ENCODE data around the gene SPATC1L. TPM values are rescaled to one million over a fixed set of nuclear protein-coding genes. Genes with fewer than 3 reads are reported as not detected.

The SPATC1L gene
- total RNA-seq, 4 donors from 2014 or later, result 1.5 to 11.9 (median 3.0) TPM

DNA sequence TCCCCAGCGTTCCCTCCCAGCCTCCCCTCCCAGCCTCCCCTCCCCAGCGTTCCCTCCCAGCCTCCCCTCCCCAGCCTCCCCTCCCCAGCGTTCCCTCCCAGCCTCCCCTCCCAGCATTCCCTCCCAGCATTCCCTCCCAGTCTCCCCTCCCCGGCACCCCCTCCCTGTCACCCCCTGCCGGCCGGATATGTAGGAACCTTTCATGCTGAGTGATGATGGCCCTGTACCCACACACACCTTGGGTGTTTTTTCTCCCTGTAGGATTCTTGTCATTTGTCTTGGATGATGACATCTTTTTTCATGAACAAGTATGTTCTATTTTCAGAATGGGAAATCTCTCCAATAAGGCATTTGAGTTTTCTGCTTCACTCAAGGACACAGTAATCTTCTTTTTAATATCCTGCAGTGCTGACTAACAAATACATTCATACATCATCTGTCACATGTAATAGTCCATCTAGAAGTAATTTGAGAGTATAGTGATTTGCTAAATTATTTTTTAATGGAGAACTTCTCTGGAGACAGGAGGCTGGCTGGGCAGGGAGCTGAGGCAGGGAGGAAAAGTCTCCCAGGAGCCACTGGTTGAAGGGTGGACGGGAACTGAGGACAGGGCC is 48.4 kb downstream of the SPATC1L start:
- TF ChIP-seq, protein P1, sequence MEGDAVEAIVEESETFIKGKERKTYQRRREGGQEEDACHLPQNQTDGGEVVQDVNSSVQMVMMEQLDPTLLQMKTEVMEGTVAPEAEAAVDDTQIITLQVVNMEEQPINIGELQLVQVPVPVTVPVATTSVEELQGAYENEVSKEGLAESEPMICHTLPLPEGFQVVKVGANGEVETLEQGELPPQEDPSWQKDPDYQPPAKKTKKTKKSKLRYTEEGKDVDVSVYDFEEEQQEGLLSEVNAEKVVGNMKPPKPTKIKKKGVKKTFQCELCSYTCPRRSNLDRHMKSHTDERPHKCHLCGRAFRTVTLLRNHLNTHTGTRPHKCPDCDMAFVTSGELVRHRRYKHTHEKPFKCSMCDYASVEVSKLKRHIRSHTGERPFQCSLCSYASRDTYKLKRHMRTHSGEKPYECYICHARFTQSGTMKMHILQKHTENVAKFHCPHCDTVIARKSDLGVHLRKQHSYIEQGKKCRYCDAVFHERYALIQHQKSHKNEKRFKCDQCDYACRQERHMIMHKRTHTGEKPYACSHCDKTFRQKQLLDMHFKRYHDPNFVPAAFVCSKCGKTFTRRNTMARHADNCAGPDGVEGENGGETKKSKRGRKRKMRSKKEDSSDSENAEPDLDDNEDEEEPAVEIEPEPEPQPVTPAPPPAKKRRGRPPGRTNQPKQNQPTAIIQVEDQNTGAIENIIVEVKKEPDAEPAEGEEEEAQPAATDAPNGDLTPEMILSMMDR (IDR thresholded peaks at IDR 0.05 in 4 of 5, conservative IDR thresholded peaks at IDR 0.05 in 1 of 5), result no peak
- TF ChIP-seq POLR2A (IDR thresholded peaks at IDR 0.05), result no peak
- no peaks in the 10 kb centered on the region for H3K9me3 ChIP-seq
- H3K36me3 ChIP-seq, result no peaks in the 10 kb centered on the region
- no peaks in the 10 kb centered on the region for H3K27me3 ChIP-seq
- H3K4me1 ChIP-seq, result no peaks in the 10 kb centered on the region
- no peak overlapping the region for H3K4me3 ChIP-seq
- DNase-seq (no peak), ATAC-seq (no peak)
- no peak overlapping the region for H3K27ac ChIP-seq
- in situ Hi-C loops (cut with MboI; ENCODE audit: low sequenced_read_pairs in 4 of 4) (no loop called here), intact Hi-C loops (cut with DNase I; ENCODE audit: low total_unique reads) (no loop called here)

DNA sequence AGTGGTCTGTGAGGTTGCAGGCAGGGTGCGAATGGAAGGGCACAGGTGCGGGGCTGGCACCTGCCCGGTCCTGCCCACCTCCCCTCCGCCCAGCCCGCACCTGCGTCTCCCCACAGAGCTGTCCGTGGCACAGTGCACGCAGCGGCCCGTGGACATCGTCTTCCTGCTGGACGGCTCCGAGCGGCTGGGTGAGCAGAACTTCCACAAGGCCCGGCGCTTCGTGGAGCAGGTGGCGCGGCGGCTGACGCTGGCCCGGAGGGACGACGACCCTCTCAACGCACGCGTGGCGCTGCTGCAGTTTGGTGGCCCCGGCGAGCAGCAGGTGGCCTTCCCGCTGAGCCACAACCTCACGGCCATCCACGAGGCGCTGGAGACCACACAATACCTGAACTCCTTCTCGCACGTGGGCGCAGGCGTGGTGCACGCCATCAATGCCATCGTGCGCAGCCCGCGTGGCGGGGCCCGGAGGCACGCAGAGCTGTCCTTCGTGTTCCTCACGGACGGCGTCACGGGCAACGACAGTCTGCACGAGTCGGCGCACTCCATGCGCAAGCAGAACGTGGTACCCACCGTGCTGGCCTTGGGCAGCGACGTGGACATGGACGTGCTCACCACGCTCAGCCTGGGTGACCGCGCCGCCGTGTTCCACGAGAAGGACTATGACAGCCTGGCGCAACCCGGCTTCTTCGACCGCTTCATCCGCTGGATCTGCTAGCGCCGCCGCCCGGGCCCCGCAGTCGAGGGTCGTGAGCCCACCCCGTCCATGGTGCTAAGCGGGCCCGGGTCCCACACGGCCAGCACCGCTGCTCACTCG is 52.2 kb downstream of the SPATC1L start:
- DNase-seq, result no peak
- no peaks in the 10 kb centered on the region for H3K9me3 ChIP-seq

DNA sequence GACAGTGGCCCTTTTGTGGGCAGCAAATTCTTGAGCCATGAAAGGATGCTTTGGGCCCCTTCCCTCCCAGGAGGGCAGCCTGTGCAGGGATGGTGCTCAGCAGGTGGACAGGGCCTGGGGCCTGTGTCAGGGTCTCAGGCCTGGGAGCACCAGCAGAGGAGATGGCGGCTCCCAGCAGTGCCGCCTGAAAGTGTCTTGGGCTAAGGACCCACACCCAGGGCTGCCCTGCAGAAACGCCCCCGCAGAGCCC is 52.7 kb downstream of the SPATC1L start:
- Histone ChIP-seq H3K36me3 (no peaks in the 10 kb centered on the region), H3K4me3 (no peak overlapping the region), H3K4me1 (no peaks in the 10 kb centered on the region), H3K9me3 (no peaks in the 10 kb centered on the region), H3K27me3 (no peaks in the 10 kb centered on the region), H3K27ac (no peak overlapping the region)
- intact Hi-C loops (cut with DNase I; ENCODE audit: low total_unique reads), result no loop called here
- in situ Hi-C loops (cut with MboI; ENCODE audit: low sequenced_read_pairs in 4 of 4), result no loop called here
- ATAC-seq (no peak), DNase-seq (no peak)
- TF ChIP-seq, protein P1 (IDR thresholded peaks at IDR 0.05 in 4 of 5, conservative IDR thresholded peaks at IDR 0.05 in 1 of 5), result no peak
- TF ChIP-seq POLR2A (IDR thresholded peaks at IDR 0.05), result no peak

More for the DNA sequence above, 52.2 kb downstream of the SPATC1L start:
- Histone ChIP-seq H3K27me3 (no peaks in the 10 kb centered on the region), H3K27ac (no peak overlapping the region), H3K4me1 (no peaks in the 10 kb centered on the region), H3K4me3 (no peak overlapping the region), H3K36me3 (no peaks in the 10 kb centered on the region)
- intact Hi-C loops (cut with DNase I; ENCODE audit: low total_unique reads) (no loop called here), in situ Hi-C loops (cut with MboI; ENCODE audit: low sequenced_read_pairs in 4 of 4) (no loop called here)
- ATAC-seq, result no peak
- TF ChIP-seq, protein P1 (IDR thresholded peaks at IDR 0.05 in 4 of 5, conservative IDR thresholded peaks at IDR 0.05 in 1 of 5), result no peak
- TF ChIP-seq POLR2A (IDR thresholded peaks at IDR 0.05), result no peak

DNA sequence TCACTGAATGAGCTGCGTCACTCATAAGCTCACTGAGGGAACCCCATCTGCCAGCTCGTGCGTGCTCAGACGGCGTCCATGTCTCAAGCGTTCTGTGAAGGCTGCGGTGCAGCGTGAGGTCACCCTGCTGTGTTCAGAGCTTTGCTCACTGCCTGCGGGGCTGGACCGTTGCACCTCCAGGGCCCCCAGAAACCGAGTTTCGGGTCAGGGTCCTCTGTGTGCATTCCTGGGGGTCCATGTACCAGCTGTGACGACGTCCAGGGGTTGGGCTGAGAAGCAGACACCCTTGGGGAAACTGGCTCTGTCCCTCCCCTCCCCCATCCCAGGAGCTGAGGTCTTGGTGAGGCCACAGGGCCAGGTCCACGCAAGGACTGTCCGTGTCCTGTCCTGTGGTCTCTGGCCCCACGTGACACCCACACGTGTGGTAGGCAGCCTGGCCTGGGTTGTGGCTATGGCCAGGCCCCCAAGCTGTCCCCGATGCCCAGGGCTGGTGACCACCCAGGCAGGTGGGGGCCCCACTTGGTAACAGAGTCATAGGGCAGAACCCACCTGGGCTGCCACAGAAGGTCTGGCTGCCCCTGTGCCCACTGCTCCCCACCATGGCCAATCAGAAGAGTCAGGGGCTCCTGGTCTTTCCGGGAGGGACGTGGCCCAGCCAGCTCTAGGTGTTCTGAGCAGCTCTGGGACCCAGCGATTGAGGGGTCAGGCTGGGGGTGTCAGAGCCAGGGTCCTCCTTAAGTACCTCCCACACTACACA is 53.2 kb downstream of the SPATC1L start:
- Histone ChIP-seq H3K27me3 (no peaks in the 10 kb centered on the region), H3K4me1 (no peaks in the 10 kb centered on the region), H3K27ac (no peak overlapping the region), H3K4me3 (no peak overlapping the region), H3K36me3 (no peaks in the 10 kb centered on the region), H3K9me3 (no peaks in the 10 kb centered on the region)
- TF ChIP-seq, protein P1 (IDR thresholded peaks at IDR 0.05 in 4 of 5, conservative IDR thresholded peaks at IDR 0.05 in 1 of 5), result no peak
- TF ChIP-seq POLR2A (IDR thresholded peaks at IDR 0.05), result no peak
- intact Hi-C loops (cut with DNase I; ENCODE audit: low total_unique reads) (no loop called here), in situ Hi-C loops (cut with MboI; ENCODE audit: low sequenced_read_pairs in 4 of 4) (no loop called here)
- ATAC-seq (no peak), DNase-seq (no peak)

Measured in gastrocnemius medialis (tissue), 4 donors.